Immature natural killer cell (primary cell): Measurements from ENCODE around the gene OSGEPL1. TPM values are rescaled to one million over a fixed set of nuclear protein-coding genes. Genes with fewer than 3 reads are reported as not detected.
"Not testable (repeated sequence)": the region's sequence is repeated elsewhere in the genome, so short reads cannot be mapped to it uniquely, and the experiment has no call there.

Experiments
- DNase-seq, 3 donors: peaks; one replicate each; pipeline ENCODE4 v3.0.0; 2022; ENCODE audit warnings: mixed read lengths in 1 of 3
- H3K27ac Mint-ChIP-seq, 6 donors: one replicate each; pipeline ENCODE4 v1.8.0; 2020; ENCODE audit warnings: mixed read lengths in 6 of 6, mild to moderate bottlenecking in 5 of 6, inconsistent platforms in 4 of 6, moderate library complexity in 3 of 6
- H3K27me3 Mint-ChIP-seq, 3 donors: one replicate each; pipeline ENCODE4 v1.8.0; 2020 to 2021; ENCODE audit warnings: low read depth in 3 of 3, mild to moderate bottlenecking in 3 of 3, mixed read lengths in 3 of 3, moderate library complexity in 3 of 3, inconsistent platforms in 1 of 3
- H3K36me3 Mint-ChIP-seq, 3 donors: one replicate each; pipeline ENCODE4 v1.8.0; 2020; ENCODE audit warnings: mixed read lengths in 3 of 3, inconsistent platforms in 2 of 3, mild to moderate bottlenecking in 2 of 3
- H3K4me1 Mint-ChIP-seq, 2 donors: one replicate each; pipeline ENCODE4 v1.8.0; 2020; ENCODE audit warnings: inconsistent platforms in 2 of 2, mild to moderate bottlenecking in 2 of 2, mixed read lengths in 2 of 2, moderate library complexity in 1 of 2
- H3K4me3 Mint-ChIP-seq, 5 donors: one replicate each; pipeline ENCODE4 v1.8.0; 2020; ENCODE audit warnings: mild to moderate bottlenecking in 5 of 5, mixed read lengths in 5 of 5, inconsistent platforms in 3 of 5, moderate library complexity in 3 of 5
- H3K9me3 Mint-ChIP-seq, 6 donors: one replicate each; pipeline ENCODE4 v1.8.0; 2020; ENCODE audit warnings: mild to moderate bottlenecking in 6 of 6, mixed read lengths in 6 of 6, inconsistent platforms in 4 of 6, moderate library complexity in 3 of 6
- polyA plus RNA-seq, 3 donors: library from polyadenylated mRNA; unstranded; fragments of 300-500 nt; fragmentation: Illumina TruSeq; gene quantifications; one replicate each; pipeline ENCODE4 v1.2.3, GENCODE V29; 2021

The OSGEPL1 gene
- polyA plus RNA-seq, 3 donors from 2014 or later = 9.6 to 10.2 (median 10.1) TPM

- H3K27ac Mint-ChIP-seq, DNase-seq, H3K4me1 Mint-ChIP-seq, H3K27me3 Mint-ChIP-seq, H3K4me3 Mint-ChIP-seq: not testable (repeated sequence)
- peaks cover 0 to 12% (median 3%) of the 10 kb centered on the region in 6 donors for H3K9me3 Mint-ChIP-seq
- peaks cover 3 to 21% (median 20%) of the 10 kb centered on the region in 3 donors for H3K36me3 Mint-ChIP-seq
Observed at GRCh38 chr2:189717593-189717992, 45.0 kb downstream of the OSGEPL1 start.

- Mint-ChIP-seq H3K36me3 (peaks cover 7 to 28% (median 15%) of the 10 kb centered on the region in 3 donors), H3K27ac (no peak overlapping the region), H3K27me3 (peaks cover 0 to 2% (median 0%) of the 10 kb centered on the region in 3 donors), H3K4me3 (no peak overlapping the region), H3K4me1 (no peaks in the 10 kb centered on the region), H3K9me3 (no peaks in the 10 kb centered on the region)
- DNase-seq = no peak
Observed at GRCh38 chr2:189709501-189710221, 52.9 kb downstream of the OSGEPL1 start.

GRCh38 chr2:189702071-189702470 is 60.5 kb downstream of the OSGEPL1 start:
- H3K4me1 Mint-ChIP-seq = peaks cover 0 to 10% of the 10 kb centered on the region in 2 donors
- DNase-seq = no peak
- H3K27me3 Mint-ChIP-seq = peaks cover 0 to 2% (median 0%) of the 10 kb centered on the region in 3 donors
- peaks cover 0 to 11% (median 0%) of the 10 kb centered on the region in 3 donors for H3K36me3 Mint-ChIP-seq
- H3K27ac Mint-ChIP-seq = no peak overlapping the region
- H3K9me3 Mint-ChIP-seq = no peaks in the 10 kb centered on the region
- no peak overlapping the region for H3K4me3 Mint-ChIP-seq

GRCh38 chr2:189700681-189701080 is 61.9 kb downstream of the OSGEPL1 start:
- H3K4me1 Mint-ChIP-seq = peaks cover 0 to 10% of the 10 kb centered on the region in 2 donors
- no peak overlapping the region for H3K4me3 Mint-ChIP-seq
- DNase-seq = no peak

GRCh38 chr2:189698020-189698887 is 64.3 kb downstream of the OSGEPL1 start:
- Mint-ChIP-seq H3K36me3 (peaks cover 0 to 3% (median 2%) of the 10 kb centered on the region in 3 donors), H3K27me3 (no peaks in the 10 kb centered on the region), H3K4me3 (peak overlapping the region in 2 of 5 donors; percentile 46 to 59), H3K9me3 (no peaks in the 10 kb centered on the region), H3K27ac (peak overlapping the region in 4 of 6 donors; percentile 25 to 52 (median 34)), H3K4me1 (peaks cover 0 to 10% of the 10 kb centered on the region in 2 donors)
- peak; percentile 38 to 53 (median 46) for DNase-seq

More at GRCh38 chr2:189700681-189701080, 61.9 kb downstream of the OSGEPL1 start:
- no peaks in the 10 kb centered on the region for H3K27me3 Mint-ChIP-seq
- no peaks in the 10 kb centered on the region for H3K9me3 Mint-ChIP-seq
- peak overlapping the region in 1 of 6 donors; percentile 19 for H3K27ac Mint-ChIP-seq
- H3K36me3 Mint-ChIP-seq = peaks cover 0 to 7% (median 0%) of the 10 kb centered on the region in 3 donors

Other genes with a start within 250 kb of the OSGEPL1 start
- gene SLC40A1, start 182.0 kb downstream of the OSGEPL1 start, polyA plus RNA-seq = 1 to 10 TPM; 2.3 to 6.5 (median 5.0) TPM
- 10 to 100 TPM; 32.1 to 46.1 (median 33.2) TPM for gene ASNSD1, start 101.3 kb downstream of the OSGEPL1 start, polyA plus RNA-seq
- 1 to 10 TPM; 5.7 to 9.2 (median 8.9) TPM for gene ANKAR, start 88.1 kb downstream of the OSGEPL1 start, polyA plus RNA-seq
- 100 to 1,000 TPM in 1 of 3 donors, 10 to 100 TPM in 2; 70.8 to 113 (median 85.2) TPM for gene ORMDL1, start 21.5 kb upstream of the OSGEPL1 start, polyA plus RNA-seq
- 10 to 100 TPM in 2 of 3 donors, 1 to 10 TPM in 1; 6.3 to 20.1 (median 12.5) TPM for gene PMS1, start 21.7 kb upstream of the OSGEPL1 start, polyA plus RNA-seq